GM10266 (cell line): ENCODE data around the gene IL16.
A peak's percentile ranks its signal among the peaks of the same experiment; 100 is the strongest.

Experiments
- DNase-seq: peaks from one replicate; pipeline ENCODE4 v3.0.0; 2012; ENCODE audit errors: extremely low spot score
- TF ChIP-seq, protein P1 (sequence below): IDR thresholded peaks from 2 replicates; pipeline ENCODE4 v1.5.1; 2012; ENCODE audit warnings: mild to moderate bottlenecking, low read depth; ENCODE audit not compliant: control insufficient read depth, insufficient read depth; ENCODE audit errors: missing control alignments

IL16 gene

DNA sequence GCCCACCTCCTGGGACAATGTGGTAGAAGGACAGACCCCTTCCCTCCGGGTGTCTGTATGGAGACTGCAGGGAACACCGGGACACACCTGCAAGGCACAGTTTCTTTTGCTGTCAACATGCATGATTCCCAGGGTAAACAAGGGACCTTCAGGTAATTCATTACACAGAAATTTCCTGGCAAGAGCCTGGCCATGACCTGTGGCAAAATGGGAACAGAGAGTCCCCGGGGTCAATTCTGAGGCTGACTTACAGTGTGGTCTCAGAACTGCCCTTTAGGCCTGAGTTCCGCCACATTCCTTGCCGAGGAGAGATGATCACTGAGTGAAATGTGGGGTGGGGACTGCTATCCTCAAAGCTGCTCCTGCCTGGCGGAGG lies 121.0 kb downstream of the IL16 start:
- TF ChIP-seq, protein P1, sequence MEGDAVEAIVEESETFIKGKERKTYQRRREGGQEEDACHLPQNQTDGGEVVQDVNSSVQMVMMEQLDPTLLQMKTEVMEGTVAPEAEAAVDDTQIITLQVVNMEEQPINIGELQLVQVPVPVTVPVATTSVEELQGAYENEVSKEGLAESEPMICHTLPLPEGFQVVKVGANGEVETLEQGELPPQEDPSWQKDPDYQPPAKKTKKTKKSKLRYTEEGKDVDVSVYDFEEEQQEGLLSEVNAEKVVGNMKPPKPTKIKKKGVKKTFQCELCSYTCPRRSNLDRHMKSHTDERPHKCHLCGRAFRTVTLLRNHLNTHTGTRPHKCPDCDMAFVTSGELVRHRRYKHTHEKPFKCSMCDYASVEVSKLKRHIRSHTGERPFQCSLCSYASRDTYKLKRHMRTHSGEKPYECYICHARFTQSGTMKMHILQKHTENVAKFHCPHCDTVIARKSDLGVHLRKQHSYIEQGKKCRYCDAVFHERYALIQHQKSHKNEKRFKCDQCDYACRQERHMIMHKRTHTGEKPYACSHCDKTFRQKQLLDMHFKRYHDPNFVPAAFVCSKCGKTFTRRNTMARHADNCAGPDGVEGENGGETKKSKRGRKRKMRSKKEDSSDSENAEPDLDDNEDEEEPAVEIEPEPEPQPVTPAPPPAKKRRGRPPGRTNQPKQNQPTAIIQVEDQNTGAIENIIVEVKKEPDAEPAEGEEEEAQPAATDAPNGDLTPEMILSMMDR, result no peak
- DNase-seq, result no peak

DNA sequence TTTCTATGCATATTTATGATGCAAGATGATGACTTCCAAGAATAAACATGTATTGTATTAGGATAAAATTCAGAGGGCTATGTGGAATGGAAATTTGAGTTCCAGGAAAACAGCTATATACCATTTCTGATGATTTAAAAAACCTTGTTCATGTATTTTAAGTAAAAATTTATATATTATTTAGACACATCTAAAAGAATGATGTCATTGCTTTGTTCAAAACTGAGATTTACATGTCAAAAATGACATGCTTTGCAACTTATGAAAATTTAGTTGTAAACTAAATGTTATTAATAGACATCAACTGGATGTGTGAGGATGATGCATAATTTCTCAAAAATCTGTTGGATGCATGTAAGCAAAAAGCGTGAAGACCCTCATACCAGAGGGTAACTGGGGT lies 125.0 kb downstream of the IL16 start:
- TF ChIP-seq, protein P1, result no peak
- no peak for DNase-seq

DNA sequence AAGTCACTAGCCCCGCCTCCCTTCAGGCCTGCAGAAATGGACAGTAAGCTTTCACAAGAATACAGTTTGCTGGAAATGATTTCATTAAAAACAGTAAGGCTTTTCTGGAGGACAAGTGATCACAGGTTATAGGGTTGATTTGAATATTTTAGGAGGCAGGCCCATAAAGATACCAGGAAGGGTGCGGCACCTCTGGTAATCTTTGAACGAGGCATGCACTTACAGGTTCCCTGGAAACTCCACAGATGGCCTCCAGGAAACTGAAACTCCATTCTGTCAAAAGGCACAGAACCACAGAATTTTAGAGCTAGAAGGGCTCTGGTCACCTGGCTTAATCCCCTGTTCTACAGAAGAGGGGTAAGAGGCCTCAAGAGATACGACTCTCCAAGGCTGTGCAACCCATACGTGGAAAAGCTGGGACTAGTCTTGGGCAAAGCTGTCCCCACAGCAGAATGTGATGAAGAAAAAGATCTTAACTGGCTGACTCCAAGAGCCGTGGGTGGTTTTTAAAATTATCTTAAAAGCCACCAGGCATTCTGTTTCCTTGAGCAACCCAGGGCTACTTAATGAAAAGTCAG lies 126.1 kb downstream of the IL16 start:
- DNase-seq, result no peak
- TF ChIP-seq, protein P1, result no peak

DNA sequence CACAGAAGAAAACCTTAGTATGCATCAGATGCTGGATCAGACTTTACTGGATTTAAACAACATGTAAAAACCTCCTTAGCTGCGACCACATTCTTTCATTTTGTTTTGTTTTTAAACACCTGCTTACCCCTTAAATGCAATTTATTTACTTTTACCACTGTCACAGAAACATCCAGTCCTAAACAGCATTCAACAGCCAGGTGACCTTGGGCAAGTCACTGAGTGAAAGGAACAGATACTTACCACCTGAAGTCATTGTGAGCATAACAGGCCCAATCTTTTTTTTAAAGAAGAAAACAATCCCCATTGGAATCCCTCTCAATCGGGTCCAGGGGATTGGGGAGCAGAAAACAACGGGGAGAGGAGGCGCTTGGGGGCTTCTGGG lies 126.9 kb downstream of the IL16 start:
- no peak for DNase-seq
- TF ChIP-seq, protein P1, result no peak

DNA sequence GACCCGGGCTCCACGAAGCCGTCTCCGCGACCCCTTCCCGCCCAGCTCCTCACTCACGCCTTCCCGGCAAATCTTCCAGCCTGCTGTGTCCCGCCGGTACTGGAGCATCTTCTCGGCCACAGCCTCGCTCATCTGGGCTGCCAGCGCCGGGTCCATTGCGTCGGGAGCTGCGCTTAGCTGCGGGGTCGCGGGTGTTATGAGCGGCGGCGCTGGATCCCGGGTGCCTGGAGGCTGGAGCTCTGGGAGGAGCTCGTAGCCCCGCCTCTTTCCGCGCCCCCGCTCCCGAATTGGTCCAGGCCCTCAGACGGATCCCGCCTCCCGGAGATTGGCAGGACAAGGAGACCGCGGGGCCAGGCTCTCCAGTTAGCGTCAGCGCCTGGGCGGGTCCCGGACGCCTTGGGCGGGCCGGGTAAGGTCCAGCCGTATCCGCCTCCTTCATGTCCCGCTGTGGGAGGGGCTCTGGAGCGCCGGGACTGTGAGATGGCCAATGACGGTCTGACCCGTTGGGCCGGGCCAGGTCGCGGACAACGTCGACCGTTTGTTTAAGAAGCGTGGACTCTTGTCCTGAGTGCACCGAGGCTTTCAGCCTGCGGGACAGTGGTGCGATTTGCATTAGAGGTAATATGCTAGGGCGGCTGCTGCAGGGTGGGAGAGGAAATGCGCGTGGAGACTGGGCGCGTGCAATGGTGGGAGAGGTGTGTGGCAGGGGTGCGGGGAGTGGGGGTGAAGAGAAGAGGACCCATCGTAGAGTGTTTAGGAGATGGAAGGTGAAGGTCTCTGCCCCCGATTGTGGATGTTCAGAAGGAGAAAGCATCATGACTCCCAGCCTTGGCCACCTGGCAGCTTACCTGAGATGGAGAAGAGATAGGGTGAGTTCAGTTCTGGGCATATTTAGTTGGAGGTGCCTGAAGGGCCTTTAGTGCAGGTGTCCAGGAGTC lies 127.5 kb downstream of the IL16 start, which contains the start of gene STARD5:
Gene STARD5 (minus strand): TSS at position 198 of the 938 bp plus-strand sequence. CDS start 42 bp downstream, at position 156.
- TF ChIP-seq, protein P1, result no peak
- peak; percentile 92 for DNase-seq

DNA sequence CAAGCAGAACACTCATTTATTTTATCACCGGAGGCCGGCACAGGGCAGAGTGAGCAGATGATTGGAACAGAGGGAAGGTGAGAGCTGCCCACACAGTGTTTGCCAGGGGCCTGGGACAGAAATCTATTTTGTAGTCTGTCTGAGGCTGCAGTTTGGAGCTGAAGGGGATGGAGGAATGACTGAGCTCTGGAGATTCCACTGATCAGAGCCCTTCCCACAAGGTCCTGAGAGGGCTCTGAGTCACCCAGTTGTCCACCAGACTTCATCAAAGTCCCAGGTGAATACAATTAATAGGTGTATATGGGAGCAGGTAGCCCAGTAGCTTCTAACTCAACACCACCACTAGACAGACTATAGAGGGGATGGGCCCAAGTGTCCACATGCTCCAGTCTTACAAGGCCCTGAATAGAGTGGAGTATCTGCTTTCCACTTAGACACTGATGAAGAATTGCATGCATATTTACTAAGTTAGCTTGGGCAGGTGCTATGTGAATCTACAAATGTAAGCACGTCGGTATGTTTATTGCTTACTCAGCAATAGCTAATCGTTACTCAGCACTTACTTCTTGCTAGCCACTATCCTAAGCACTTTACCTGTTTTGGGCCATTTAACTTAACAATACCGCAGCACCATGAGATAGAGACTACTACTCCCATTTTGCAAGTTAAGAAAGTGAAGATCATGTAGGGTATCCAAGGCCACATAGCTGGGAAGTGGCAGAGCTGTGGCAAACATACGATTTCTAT lies 130.0 kb downstream of the IL16 start:
- no peak for DNase-seq
- TF ChIP-seq, protein P1, result no peak
